Measurements from ENCODE around the gene SLC4A7. TPM values are rescaled to one million over a fixed set of nuclear protein-coding genes. Genes with fewer than 3 reads are reported as not detected.
A peak's percentile ranks its signal among the peaks of the same experiment; 100 is the strongest.
"Not testable (repeated sequence)": the region's sequence is repeated elsewhere in the genome, so short reads cannot be mapped to it uniquely, and the experiment has no call there.

The SLC4A7 gene
- total RNA-seq, 1 experiment from 2014 or later: 58.7 TPM

DNA sequence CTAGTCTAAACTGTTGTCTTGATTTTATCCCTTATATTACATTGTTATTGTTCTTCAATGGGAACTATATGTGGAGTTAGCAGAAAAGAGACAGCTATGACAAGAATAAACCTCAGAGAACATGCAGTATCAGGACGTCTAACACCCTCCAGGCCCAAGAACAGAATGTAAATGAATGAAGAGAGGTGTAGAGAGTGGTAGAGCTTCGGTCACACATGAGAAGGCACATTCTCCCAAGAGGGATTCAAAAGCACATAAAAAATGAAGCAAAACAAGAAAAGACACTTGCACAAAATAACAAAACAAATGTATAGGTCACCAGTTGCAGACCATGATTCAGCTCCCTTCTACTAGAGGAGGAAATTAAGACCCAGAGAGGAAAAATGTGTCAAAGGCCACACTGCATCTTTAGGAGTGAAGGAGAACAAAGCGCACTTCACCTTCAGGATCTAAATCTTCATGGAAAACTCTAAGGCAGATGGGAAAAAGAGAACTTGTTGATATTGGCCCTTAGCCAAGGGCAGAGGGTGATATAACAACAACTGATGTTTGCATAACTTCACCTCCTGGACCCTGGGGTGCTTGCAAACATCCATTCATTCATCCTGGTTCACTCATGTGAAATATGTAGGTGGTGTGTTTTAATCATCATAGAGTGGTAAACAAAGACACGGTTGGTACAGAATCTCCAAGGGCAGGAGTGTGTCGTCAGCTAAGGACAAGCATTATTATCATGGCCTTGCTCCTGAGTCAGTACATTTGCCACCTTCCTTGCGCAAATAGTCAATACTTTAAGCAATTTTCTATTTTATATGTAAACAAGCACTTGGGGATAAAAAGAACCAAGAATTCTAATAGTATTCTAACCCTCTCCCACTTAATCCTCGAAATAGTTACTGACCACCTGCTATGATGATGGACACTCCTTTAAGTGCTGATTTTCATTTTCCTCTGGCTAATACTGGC lies 123.8 kb downstream of the SLC4A7 start:
- DNase-seq (ENCODE audit: low read depth): peak; percentile 69

DNA sequence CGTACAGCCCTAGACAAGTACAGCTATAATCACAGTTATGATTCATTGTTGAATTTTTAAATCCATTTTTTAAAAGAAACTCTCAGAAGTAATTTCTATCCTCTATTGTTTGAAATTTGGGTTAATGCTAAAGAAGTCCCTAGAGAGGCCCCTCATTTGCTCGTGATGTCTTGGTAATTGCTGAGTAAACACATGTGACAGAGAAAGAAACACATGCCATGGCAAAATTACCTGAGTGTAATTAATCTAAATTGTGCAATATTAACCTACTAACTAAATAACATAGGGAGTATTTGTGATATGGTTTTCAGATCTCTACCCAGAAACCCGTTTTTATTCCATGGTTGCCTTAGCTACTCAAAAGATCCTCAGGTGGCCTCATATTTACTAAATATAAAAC lies 125.8 kb downstream of the SLC4A7 start:
- DNase-seq (ENCODE audit: low read depth): no peak

DNA sequence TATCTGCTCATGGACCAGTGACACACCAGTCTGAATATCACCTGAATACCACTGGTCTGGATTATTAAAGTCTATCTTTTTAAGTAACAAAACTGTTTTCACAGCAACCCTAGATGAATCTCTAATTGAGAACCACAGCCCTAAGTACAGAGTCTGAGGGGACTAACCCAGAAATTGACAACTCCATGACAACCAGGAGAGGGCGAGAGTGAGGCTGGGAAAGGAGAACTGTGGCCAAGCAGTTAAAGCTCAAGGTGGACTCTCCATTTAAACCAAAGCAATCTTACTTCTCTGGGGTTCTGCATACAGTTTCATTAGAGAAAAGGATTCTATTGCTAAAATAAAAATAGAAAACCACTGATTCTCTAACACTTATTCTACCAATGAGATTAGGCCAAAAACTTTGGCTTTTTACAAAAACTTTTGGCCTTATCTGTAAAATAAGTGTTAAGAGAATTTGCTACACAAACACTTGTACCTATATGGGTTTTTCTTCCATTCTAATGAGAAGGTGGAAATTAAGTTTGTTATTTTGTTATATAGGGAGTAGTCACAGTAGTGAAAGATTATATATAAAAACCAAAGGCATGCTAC lies 126.4 kb downstream of the SLC4A7 start:
- peak; percentile 58 for DNase-seq (ENCODE audit: low read depth)

DNA sequence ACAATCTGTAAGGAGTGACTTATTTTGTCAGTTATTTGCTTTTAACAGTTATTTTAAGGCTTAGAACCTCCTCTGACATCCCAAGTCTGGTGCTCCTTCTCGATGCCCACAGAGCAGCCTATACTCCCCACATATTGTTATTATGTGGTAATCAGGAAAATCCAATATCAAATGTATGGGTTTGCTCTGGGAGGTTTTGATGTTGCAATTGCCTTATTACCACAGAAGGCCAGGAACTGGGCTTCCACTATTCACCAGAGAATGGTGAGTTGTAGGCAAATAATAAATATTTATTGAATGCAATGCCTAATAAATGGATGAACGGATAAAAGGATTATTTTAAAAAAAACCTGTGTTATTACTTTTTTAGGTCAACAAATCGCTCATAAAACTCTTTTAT lies 127.2 kb downstream of the SLC4A7 start:
- DNase-seq (ENCODE audit: low read depth): no peak

DNA sequence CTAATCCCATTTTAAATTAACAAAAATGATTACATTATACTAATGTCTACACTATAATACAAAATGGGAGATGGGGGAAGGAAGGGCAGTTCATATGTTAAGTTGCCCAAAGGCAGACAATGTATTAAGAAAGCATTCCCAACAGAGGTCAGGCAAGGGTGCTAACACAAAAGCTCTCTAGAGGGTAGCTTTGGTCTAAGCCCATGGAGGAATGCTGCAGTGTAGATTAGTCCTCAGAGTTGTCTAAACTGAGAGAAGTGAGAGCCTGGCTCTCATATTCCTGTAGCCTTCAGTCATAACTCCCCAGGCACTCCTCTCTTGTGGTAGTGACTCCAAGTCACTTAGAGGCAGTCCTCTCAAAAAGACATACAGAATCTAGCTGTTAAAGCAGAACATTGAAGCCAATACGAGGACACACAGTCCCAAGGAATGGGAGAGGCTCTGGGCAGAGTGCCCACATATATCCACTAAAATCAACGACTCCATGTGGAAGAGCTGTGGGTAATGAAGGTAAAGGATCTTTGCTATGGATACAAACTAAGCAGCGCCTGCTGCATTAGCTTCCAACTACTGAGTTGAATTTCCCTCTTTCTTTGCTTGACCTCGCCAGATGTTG lies 129.5 kb downstream of the SLC4A7 start:
- DNase-seq (ENCODE audit: low read depth): peak; percentile 9

DNA sequence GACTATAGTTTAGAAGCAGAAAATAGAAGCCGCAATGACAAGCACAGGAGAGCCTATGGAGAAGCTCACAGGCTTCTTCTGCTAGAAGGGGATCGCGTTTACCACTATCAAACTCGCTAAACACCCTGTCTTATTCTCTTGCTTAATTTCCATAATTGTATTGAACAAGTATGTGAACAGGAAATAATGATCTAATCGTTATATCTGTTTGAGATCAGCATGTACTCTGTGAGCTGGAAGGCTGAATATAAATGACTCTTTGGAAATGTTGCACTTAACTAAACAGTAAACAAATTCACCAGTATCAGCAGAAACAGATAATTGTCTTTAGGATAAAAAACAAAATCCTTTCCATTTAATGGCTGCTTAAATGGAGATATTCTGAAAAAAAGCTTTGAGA lies 130.0 kb downstream of the SLC4A7 start:
- DNase-seq (ENCODE audit: low read depth): no peak

DNA sequence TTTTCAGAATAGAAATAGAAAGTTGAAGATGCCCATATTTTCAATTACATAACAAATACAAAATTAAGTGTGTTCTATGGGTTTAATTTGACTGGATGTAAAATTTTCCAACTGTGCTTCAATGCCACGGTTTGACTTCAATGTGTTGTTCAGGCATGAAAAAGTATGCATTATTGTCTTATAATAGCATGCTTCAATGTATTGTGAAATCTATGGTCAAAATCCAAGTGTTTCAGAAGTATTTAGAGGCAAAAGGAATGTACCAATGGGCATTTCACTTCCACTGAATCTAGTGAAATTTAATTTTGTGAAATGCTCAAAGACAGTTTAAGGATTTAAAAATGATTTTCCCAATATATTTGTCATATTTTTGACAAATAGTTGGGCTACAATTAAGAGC lies 131.0 kb downstream of the SLC4A7 start:
- DNase-seq (ENCODE audit: low read depth): no peak

DNA sequence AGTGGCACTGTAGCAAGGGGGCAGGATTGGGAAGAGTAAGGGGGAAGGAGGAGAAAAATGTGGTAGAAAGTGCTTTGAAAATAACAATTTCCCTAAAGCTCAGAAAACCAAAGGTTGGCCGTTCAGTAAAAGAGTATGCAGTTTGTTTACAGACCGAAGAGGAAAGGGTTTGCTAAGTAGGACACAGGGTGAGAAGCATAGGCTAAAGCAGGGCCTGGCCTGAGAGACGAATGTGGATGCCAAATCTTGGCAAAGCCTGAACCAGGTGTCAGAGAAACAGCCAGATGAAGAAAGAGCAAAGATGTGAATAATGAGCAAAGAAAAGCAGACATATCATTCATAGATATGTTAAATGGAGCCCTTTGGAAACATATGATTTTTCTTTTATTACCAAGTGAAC lies 132.1 kb downstream of the SLC4A7 start:
- DNase-seq (ENCODE audit: low read depth): no peak

DNA sequence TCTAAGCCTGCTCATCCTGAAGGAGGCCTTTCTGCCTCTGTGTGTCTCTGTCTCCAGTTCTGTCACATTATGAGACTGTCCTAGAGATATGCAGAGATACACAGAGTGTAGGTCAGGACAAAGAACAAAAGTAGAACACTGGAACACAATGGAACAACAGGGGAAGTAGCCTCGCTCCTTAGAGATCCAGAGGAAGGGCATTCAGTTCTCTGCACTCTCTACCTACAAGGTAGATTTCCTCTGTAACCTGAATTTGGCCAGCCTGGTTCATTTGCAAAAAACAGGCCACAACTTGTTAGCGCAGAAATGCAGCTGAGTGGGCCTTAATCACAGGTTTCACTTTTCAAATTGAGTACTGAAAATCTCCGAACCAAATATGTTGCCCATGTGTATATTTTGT lies 134.4 kb downstream of the SLC4A7 start:
- DNase-seq (ENCODE audit: low read depth): no peak

DNA sequence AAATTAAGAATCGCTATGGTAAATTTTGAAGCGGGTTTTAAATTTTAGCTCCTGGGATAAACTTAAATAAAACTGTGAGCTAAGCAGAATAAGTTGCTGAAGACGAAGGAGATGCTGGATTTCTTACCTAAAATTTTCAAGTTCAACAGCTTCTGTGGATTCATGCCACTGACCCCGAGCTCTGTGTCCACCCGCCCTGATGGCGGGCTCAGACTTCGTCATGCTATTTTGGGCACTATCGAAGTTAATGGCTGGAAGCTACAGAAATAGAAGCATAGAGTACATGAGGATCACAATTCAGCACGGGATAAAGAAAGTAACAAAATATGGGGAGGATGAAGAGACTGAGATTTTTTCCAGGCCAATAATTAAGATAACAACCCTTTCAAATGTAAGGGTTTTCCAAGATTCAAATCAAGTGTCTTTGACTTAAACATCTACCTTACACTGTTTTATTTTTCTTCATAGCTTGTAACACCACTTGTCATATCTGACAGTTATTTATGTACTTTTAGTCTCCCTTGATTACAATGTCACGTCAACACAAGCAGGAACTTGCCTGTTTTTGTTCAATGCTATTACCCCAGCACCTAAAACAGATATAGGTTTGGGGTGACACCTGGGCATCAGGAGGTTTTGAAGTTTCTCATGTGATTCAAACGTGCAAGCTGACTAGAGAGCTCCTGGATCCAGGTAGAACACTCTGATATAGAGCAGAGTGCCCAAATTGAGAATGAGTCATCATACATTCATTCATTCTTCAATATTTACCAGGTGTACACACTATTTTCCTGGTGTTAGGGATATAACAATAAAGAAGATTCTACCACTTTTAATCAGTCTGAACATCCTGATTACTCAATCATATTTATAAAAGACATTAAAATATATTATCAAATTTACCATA lies 138.0 kb downstream of the SLC4A7 start:
- no peak for DNase-seq (ENCODE audit: low read depth)

DNA sequence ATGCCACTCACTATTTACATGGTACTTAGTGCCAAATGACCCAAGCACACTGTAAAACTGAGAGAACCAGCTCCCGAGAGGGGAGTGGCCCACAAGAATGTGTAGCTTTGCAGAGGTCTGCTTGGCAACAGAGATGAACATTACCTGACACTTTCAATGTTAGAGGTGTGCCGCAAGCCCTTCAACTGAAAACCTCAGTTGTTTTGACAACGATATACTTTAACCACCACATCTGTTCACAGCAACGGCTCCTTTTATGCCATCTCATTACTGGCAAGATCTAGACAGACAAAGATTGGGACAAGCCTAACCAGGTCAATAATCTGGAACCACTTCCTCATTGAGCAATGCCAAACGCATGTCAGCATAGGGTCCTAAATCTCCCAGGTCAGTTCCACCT lies 138.7 kb downstream of the SLC4A7 start:
- no peak for DNase-seq (ENCODE audit: low read depth)

DNA sequence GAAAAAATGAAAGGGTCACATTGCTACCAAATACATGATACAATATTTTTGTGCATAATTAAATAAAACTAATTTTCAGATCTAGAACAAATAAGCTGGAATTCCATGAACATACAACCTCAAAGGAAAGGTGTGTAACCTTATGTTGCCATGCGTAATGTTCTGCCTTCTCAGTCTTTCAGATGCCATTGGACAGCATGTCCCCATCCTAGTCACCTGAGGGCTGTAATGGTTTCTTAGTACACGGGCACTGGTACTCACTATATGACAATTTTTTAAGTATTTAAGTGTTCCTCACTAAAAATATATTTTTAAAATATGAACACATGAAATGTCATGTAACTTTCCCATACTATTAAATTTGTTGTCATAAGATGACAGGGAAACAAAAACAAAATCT lies 139.1 kb downstream of the SLC4A7 start:
- DNase-seq (ENCODE audit: low read depth): no peak

DNA sequence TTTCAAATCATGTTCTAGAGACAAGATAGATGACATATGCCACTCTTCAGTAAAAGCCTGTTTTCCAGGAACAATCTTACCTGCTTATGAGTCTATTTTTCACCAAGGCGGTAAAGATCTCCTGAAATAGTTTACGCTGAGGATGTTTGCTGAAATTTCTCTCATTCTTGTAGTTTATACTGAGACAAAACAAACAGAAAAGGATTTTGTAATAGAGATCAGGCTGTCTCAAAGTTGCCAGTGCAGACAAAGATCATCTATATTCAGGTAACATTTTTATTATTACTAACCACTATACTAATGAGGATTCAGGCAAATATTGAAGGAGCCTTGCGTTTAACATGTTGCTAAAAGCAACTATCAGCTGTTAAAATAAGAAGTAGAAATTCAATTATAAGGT lies 140.0 kb downstream of the SLC4A7 start:
- no peak for DNase-seq (ENCODE audit: low read depth)

DNA sequence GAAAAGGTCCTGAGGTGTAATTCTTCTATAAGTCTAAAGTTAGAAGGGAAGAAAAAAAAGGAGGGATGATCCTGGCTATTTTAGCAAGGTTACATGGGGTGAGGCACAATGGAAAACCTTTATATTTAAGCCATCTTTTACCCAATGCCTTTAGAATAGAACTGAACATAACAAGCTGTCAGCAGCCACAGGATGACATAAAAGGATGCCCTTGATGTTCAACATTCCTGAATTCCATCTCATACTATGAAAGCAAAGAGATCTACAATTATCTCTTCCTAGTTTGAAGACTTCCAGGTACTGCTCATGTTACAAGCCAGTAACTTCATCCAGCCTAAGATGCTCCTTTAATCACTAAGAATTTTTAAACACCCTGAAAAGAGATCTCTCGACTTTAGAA lies 141.9 kb downstream of the SLC4A7 start:
- no peak for DNase-seq (ENCODE audit: low read depth)

DNA sequence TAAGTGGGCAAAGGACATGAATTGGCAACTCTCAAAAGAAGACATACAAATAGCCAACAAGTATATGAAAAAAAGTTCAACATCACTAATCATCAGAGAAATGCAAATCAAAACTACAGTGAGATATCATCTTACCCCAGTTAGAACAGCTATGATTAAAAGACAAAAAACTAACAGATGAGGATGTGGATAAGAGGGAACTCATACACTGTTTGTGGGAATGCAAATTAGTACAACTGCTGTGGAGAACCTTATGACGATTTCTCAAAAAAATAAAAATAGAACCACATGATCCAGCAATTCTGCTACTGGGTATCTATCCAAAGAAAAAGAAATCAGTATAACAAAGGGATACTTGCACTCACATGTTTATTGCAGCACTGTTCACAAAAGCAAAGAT lies 143.7 kb downstream of the SLC4A7 start:
- no peak for DNase-seq (ENCODE audit: low read depth)

DNA sequence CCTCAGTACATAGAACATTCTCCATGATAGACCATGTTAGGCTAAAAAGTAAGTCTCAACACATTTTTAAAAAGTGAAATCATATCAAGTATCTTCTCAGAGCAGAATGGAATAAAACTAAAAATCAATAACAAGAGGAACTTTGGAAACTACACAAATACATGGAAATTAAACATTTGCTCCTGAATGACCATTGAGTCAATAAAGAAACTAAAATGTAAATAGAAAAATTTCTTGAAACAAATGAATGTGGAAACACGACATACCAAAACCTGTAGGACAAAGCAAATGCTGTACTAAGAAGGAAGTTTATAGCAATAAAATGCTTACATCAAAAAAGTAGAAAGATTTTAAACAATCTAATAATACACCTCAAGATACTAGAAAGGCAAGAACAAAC lies 148.6 kb downstream of the SLC4A7 start:
- DNase-seq (ENCODE audit: low read depth): no peak

DNA sequence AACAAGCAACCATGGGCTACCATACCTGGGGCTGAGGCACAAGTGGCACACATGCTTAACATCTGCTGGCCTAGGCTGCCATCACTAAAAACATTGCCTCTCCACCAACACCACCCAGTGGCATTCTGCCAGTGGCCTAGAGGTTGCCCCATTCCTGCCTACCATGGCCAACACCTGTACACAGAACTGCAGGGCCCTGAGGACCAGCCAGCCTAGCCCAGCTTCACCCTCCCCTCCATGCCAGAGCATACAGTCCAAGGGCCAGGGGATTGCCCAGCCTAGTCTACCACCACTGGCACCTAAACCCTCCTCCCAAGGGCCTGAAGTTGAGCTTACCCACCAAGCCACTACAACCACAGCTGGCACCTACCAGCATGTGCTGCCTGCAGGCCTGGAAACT lies 150.3 kb downstream of the SLC4A7 start:
- no peak for DNase-seq (ENCODE audit: low read depth)

DNA sequence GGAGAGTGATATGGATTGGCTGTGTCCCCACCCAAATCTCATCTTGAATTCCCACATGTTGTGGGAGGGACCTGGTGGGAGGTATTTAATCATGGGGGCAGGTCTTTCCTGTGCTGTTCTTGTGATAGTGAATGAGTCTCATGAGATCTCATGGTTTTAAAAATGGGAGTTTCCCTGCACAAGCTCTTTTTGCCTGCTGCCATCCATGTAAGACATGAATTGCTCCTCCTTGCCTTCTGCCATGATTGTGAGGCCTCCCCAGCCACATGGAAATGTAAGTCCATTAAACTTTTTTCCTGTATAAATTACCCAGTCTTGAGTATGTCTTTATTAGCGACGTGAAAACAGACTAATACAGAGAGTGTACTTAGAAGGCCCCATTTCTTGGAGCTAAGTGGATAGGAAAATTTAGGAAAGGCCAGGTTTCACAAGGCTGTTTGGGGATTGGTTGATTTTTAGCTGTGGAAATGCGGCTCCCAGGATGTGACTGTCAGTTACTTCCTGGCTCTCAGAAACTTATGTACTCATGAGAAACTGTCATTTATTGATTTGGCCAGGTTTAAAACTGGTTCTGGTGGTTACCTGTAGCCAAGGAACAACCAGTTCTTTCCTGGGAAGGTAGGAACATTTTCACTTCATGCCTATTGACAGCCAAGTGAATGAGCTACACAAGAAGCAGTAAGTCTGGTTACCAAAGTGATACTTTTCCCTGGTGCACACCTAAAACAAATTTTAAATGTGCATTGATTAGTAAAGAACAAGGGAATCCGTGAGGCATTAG lies 155.0 kb downstream of the SLC4A7 start:
- DNase-seq (ENCODE audit: low read depth): not testable (repeated sequence)

DNA sequence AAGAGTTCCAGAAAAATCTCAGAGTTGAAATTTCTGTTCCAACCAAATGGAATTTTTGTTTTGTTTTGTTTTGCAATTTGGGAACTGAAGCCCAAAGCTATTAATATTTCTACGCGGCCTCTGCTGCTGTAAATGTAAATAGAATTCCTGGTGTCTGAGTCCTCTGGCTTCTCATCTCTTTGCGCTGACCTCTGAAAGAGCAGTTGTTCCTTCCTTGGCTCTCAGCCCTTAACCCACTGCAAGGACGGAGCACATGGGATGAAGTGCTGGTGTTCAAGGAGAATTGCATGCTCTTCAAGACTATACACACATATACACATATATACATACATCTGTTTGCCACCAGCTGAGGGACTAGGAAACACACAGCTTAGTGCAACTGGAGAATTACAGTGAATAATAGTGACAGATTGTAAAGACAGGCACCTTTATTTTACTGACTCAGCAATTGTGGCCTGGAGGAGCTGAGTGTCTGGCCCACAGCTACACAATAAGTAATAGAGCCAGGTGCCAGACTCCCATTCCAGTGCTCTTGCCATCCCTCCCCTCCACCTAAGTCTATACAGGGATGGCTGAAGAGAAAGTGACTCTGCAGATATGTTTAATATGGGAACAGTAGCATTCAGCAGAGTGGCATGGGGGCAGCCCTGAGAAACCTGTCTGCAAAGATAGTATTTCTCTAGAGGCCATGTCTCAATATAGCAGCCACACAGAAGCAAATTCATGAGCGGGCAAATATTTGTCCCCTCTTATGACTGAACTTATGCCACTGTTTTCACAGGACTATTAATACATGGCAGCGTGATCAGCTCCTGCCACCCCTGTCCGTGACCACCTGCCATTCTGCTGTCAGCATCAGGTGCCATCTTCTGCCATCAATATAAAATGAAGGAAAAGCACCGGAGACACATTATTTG lies 157.3 kb downstream of the SLC4A7 start:
- peak; percentile 97 for DNase-seq (ENCODE audit: low read depth)

DNA sequence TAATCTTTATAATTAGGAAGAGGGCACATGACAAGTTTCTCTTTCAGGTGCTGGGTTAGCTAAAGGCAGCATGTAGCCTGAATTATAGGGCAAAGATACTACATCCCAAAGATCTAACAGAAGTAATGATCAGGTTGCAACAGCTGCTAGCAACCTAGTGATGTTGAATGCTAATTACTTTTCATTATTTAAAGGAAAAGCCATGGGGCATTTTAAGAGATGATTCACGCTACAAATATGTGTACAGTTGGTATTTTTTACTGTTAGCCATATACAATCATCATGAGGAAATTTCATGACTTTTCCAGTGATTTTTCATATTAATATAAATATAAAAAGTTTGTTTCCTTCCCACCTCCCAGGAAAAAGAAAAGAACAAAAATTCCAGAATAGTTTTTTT lies 158.0 kb downstream of the SLC4A7 start:
- DNase-seq (ENCODE audit: low read depth): peak; percentile 84
